ENCODE measurements around the gene SURF2.

DNA sequence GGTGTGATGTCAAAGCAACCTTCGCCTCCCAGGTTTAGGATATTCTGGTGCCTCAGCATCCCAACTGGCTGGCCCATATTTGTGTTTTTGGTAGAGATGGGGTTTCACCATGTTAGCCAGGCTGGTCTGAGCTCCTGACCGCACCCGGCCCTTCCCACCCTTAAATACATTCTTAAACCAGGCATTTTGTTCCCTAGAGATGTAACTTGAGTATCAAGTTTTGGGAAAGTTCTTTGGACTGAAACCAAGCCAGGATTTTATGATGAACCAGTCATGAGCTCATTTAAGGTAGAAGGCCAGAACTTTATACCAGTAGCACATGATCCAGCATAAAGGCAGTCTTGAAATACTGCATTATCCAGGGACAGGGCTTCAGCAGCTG is 4.8 kb upstream of the SURF2 start:
- TF ChIP-seq, protein P1, sequence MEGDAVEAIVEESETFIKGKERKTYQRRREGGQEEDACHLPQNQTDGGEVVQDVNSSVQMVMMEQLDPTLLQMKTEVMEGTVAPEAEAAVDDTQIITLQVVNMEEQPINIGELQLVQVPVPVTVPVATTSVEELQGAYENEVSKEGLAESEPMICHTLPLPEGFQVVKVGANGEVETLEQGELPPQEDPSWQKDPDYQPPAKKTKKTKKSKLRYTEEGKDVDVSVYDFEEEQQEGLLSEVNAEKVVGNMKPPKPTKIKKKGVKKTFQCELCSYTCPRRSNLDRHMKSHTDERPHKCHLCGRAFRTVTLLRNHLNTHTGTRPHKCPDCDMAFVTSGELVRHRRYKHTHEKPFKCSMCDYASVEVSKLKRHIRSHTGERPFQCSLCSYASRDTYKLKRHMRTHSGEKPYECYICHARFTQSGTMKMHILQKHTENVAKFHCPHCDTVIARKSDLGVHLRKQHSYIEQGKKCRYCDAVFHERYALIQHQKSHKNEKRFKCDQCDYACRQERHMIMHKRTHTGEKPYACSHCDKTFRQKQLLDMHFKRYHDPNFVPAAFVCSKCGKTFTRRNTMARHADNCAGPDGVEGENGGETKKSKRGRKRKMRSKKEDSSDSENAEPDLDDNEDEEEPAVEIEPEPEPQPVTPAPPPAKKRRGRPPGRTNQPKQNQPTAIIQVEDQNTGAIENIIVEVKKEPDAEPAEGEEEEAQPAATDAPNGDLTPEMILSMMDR (IDR thresholded peaks at IDR 0.05; ENCODE audit: insufficient read depth, low read depth, low read length) = no peak
- TF ChIP-seq EZH2 (IDR thresholded peaks at IDR 0.05; ENCODE audit: insufficient read depth, low read length) = no peak
